ENCODE results near the gene HDAC7.
A peak's percentile ranks its signal among the peaks of the same experiment; 100 is the strongest.
"Not testable (repeated sequence)": the region's sequence is repeated elsewhere in the genome, so short reads cannot be mapped to it uniquely, and the experiment has no call there.

The HDAC7 gene

DNA sequence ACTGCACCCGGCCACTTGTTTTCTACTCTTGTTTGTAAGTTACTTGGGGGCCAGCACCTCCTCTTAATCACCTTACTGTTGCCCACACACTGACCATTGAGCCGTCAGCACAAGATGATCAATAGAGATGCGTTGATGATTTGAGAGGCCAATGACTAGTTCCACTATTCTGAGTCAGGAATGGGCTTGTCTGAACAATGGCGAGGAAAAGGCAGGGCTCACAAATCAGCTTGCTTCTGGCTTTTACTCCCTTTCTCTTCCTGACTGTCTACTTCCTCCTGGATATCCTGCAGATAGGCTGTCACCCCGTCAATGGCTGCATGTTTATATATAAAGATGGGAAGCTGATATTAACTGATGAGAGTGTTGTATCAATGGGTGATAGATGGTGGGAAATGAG lies 29.1 kb upstream of the HDAC7 start:
- no peak for DNase-seq

DNA sequence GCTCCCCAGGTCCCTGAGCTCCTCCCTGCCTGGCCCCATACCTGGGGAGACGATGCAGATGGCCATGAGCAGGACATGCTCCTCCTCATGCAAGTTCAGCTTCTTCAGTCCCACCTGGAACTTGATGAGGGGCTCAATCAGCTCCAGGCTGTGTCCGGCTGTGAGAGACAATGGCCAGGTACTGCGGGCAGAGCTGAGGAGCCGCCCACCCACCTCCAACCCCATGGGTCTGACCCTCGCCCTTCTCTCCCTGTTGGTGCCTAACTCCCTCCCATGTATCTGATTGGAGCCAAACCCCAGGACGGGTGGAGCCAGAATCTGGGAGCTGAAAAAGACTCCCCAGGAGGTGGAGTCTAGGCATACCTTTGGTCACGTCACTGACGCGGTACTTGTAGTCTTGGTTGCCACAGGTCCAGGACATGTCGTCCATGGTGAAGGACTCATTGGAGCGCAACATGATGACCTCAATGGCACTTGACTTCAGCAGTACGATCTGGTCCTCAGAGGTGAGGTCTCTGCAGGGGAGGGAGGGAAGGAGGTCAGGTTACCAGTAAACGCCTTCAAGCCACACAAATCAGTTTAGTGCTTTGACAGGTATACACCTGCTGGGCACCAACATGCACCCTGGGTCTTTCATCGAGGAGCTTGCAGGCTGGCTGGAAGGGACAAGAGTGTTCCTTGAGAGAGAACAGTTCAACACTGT lies 26.7 kb upstream of the HDAC7 start:
- DNase-seq, result no peak

DNA sequence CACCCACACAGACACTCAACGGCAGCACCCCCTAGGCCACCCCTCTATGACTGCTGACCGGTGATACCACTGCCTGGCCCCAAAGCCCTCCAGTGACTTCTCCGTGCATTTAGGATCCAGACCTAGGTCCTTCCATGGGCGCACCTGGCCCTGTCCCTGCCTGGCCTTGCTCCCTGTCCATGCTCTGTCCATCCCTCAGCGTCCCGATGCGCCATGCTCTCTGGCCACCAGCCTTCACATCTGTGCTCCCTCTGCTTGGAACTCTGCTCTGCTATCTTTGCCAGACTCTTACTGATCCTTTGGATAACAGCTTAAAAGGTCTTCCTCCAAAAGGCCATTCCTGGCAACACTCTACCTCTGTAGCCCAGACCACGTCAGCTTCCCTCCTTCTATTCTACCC lies 25.4 kb upstream of the HDAC7 start:
- DNase-seq, result no peak

DNA sequence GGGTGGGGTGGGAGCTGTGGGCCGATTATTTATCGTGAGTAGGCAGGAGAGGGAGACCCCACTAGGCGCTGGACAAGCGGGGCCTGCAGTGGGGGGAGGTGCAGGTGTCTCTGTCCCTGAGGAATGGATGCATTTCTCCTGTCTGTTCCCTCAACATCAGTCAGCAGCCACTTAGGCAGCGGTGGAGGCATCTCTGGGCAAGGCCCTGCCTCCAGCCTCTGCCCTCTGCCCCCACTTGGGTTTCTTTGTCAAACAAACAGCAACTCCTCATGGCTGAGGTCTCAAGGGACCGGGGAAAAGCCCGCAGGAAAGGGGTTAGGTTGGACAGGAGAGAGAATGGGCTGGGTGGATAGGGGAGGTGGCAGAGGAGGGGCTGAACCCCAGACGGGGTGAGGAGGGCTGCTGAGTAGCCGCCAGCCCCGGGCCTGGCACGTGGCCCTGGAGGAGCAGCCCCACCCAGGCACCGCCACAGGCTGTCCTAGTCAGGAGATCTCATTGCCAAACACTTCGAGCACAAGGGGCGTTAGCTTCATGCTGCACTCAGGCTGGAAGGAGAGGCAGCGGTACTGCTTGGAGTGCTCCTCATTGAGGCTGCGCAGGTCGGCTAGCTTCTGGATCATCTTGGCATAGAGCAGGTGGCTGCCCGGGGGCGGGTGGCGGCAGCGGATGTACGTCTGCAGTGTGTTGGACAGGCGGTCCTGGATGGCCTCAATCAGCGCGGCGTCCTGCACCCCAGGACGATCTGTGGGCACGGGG lies 24.7 kb upstream of the HDAC7 start:
- DNase-seq, result peak; percentile 85

DNA sequence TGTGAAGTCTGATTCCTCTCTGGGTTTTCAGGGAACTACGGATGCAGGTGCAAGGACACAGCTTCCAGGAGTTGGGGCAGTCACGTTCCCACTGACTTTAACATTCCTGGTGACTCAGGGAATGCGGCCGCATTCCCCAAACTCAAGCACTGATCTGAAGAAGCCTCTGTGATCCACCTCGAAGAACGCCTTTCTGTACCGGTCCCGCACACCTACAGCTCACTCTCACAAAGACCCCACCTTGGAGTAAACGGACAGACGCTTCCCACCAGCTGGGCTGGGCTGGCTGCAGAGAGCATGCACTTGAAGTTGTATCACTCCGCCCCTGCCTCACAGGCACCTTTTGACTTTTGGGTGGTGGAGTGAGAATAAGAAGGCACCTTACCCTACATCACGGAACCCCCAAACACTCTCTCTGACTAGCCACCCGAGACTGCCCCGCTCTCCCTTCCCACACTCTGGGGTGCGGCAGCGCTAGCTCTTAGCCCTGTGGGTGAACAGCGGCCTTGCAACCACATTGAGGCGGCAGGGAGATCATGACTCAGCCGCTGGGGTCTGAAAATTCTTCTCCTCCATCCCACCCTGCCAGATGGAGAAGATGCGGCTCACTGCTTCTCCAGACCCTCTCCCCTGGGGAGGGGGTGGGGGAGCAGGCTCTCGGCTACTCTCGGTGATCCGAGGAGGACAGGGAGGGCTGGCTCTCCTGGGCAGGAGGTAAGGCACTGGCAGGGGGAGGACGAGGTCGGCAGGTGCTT lies 23.7 kb upstream of the HDAC7 start:
- no peak for DNase-seq

DNA sequence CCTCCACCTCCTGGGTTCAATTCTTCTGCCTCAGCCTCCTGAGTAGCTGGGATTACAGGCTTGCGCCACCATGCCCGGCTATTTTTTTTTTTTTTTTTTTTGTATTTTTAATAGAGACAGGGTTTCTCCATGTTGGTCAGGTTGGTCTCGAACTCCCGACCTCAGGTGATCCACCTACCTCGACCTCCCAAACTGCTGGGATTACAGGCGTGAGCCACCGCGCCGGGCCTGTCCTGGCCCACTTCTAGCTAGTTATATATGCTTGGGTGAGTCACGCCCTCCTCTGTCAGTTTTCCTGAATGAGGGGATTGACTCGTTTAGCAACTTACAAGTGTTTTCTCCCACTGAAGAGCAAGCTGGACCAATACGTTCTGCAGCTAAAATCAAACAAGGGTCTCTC lies 22.8 kb upstream of the HDAC7 start:
- DNase-seq, result not testable (repeated sequence)

DNA sequence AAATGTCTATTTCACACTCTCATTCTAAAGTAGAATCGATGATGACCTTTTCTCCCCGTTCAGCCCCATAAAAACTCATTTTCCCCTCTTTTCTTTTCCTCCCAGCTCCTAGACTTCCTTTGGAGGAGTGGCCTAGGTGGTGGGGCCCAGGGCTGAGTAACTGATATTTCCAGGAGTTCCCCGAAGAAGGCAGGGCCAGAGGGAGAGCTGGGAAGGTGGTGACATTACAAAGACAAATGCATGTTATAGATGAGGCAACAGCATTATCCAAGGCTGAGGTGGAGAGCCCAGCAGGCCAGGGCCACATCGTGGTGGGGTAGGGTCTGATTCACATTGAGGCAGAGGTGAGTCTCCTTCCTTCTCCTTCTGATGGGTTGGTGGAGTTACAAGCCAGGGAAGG lies 22.2 kb upstream of the HDAC7 start:
- DNase-seq, result no peak

DNA sequence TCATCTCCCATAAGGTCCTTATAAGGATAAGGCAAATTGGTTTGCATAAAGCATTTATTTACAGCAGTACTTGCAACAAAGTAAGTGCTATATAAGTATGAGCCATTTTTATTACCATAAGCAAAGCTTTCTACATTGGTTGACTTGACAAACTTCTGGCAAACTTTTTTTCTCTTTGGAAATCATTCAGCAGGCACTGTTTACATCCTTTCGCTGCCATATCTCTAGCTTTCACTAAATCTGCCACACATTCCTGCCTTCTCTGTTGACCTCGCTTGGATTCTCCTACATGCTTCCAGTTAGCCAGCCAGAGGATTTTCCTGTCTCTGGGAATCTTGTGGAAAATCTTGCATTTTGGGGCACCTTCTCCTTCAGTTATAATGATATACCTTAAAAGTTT lies 21.8 kb upstream of the HDAC7 start:
- no peak for DNase-seq

DNA sequence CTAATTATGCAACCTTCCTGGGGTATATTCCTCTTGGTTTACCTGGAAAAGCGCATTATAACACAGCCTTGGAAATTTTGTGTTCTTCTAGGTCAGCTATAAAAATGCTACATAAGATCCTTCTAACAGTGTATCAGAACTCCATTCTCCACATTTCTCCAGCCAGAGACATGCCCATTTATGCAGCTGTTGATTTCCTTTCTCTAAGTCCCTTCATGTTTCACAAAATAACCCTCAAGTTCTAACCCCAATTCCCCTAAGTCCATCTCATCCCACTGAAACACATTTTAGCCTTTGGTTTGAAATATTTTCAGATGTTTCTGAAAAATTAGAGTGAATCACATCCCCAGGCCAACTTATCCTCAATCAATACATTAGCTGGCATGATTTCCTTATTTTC lies 20.9 kb upstream of the HDAC7 start:
- DNase-seq, result no peak

DNA sequence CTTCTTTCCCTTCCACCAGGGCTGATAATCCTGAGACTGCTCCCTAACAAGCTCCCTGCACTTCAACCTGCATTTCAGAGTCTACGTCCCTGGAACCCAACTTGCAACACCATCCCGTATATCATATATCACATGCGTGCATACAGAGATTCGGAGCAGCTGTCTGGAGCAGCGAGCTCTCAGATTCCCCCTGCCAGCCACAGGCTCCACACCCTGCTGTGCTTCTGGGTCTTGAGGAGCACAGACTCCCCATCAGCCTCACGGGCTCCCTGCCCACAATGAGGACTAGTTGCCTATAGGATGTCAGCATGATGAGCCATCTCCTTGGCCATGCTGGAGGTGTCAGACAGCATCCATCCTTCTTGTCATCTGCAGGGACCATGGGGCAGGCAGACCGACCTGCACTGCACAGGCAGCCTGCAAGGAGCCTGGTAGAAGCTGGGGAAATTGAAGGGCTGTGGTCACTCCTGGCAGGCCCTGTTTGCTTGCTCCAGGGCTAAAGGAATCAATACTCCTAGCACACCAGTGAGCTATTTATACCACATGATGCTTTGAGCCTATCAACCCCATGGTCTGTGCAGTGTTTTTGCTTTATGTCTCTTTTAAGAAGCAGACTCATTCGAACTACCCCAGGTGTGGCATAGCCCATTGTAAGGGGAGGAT lies 19.6 kb upstream of the HDAC7 start:
- DNase-seq, result no peak

DNA sequence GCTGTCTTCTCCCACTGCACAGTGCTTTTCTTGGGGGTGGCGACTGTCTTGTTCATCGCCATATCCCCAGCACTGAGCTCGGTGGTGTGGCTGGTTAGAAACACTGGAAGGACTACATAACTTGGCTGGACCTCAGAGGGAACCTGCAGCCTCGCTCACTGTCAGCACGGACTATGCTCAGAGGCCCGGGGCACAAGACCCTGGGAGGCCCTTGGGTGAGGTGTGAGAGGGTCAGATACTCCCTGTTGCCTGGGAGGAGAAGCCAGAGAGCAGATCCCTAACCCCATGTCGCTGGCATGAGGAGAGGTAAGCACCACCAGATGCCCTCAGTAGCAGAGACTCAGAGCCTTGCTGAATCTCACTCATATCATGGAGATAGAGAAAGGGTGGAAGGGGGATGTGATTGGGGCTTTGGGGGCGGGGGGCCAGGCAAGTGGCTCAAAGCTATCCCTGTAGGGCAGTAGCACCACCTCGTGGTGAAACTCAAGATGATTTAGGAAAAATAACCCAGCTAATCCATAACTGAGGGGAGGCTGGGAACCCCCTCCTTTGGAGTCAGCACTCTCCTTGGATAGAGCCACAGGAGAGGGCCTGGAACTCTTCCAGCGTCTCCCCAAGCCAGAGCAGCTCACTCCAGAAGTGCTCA lies 18.7 kb upstream of the HDAC7 start:
- peak; percentile 72 for DNase-seq

DNA sequence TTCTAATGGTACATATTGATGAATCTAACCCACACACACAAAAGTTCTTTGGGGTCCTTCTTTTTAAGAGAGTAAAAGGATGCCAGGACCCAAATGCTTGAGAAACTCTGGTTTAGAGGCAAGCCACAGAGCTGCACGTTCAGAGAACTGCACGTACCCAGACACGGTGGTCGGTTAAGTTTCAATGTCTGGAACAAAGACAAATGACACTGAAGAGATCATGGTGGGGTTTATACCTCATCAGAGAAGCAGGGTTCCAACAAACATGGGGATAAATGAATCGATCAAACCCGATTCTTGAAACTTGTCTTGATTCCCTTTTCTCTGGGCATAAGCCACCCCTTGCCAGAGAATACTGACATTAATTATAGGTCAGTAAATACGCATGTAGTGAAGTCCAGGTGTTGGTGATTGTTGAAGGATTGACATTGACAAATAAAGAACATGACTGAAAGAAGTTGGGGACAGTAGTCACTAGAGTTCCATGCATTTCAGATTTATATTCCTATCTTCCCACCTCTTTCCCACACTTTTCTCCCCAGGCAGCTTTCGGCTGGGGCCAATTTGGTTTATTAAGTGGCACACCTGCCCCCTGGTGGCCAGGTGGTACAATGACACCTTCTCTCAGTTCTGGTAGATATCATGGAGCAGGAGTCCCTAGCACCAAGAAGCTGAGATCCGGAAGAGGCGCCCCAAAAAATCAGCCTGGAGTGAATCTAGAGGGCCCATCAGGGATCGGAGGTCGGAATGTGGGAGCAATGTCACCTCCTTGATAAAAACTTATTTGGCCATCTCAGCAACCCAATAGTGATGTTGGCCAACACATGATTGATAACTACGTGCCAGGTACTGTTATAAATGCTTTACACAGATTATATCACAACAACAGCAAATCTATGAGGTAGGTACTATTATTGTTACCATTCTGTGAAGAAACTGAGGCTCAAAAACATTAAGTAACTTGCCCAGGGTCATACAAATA lies 17.8 kb upstream of the HDAC7 start:
- DNase-seq, result peak; percentile 84

DNA sequence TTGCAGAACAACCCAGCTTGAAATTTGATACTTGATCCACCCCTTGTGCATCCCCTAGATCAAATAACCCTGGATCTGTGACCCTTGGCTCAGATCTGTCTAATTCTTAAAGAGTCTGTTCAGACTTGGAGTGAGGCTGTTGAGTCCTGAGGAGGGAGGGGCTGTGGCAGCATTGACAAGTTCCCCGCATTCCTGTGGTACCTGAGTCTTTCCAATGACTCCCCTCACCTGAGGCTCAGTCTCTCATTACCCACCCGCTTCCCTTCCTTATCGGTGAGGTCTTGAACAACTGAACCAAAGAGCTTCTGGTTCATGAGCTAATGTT lies 16.1 kb upstream of the HDAC7 start:
- no peak for DNase-seq

DNA sequence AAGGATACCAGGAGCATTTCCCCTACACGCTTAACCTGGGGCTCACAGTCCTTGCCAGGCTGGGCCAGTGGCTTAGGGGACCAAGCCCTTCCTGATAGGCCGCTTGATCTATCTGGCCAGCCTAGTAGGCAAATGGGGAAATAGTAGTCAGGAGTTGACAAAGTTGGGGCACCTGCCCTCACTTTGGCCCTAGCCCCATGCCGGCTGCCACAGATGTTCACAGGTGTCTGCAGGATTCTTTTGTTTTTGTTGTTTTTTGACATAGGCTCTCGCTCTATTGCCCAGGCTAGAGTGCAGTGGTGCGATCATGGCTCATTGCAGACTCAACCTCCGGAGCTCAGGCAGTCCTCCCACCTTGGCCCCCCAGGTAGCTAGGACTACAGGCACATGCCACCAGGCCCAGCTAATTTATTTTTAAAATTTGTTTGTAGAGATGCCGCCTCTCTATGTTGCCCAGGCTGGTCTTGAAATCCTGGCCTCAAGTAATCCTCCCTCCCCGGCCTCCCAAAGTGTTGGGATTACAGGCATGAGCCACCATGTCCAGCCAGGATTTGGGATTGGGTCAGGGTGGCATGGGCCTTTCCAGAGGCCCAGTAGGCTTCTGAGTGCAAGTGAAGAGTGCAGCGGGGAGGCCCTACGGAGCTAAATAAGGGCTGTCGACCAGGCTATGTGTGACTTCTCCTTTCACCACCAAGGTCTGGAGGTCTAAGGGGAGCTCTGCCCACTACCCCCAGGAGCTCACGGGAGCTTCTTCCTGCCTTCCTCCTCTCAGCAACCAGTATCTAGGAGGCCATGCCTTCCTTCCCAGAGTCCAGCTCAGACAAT lies 15.5 kb upstream of the HDAC7 start:
- DNase-seq, result no peak

DNA sequence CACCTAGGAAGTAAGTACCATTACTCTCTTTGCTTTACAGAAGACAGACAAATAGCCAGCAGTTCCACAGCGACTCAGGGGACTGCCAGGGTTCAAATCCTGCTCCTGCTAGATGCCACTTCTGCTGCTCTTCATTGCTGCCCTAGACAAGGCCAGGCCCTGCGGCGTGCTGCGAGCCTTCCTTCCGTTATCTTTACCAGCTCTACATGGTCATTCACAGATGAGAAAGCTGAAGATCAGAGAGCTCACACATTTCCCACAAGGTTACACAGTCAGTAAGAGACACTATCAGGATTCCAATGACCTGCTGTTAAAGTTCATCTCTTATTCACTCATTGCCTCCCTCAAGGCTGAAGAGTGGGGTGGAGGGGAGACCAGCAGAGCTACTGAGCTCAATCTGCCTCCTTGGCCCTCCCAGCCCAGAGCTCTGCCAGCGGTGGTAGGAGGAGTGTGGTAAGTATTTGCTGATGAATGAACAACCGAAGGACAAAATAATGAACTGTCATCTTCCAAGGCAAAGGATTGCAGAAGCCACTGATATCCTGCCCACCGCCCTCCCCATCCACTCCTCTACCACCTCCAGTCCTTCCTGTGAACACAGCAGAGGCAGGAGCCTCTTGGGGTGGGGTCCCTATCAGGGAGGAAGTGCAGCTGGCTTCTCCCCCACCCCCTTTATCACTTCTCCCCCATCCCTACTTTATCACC lies 14.6 kb upstream of the HDAC7 start:
- peak; percentile 90 for DNase-seq

DNA sequence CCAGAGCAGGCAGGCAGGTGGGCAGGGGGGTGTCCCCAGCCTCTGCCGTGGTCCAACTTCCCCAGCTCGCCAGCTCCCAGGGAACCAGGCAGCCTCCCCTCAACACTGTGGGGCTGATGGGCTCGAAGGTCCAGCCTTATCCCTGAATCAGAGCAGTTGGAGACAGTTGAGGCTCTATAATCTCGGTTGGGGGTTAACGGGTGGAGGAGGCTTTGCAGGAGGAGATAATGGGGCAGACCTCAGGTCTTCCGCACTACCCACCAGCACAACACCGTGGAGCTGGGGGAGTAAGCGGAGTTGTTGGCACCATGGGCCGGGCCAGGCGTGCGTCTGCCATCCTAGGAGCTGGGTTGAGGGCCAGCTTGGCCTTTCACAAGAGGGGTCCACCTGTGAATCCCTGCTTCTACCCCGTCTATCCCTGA lies 13.9 kb upstream of the HDAC7 start:
- DNase-seq, result peak; percentile 89

DNA sequence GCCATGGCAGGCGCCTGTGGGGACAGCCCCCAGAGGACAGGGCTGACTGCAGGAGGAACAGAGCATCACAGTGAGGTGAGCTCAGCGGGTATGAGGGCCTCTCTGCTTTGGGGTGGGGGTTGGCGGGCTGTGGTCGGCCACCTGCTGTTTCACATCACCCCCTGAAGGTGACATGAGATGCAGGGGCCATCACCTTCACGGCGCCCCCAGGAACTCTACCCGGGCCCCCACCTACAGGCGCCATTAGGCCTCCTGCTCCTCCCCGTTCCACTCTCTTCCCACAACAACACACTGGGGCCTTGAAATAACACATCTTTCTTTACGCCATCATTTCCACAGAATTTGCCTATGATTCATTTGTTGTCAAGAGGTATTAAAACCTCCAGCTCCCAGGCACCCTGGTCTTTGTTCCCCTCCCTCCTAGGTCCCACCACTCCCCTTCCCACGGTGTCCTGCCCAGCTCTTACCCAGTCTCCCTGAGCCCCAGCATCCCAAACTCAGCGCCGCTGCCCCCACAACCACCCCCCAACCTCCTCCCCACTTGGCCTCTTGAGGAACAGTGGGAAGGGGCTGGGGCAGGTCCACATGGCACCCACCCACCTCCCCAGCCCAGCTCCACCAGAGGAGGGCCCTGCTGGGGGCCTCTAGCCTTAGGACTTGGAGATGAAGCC lies 12.7 kb upstream of the HDAC7 start:
- no peak for DNase-seq

DNA sequence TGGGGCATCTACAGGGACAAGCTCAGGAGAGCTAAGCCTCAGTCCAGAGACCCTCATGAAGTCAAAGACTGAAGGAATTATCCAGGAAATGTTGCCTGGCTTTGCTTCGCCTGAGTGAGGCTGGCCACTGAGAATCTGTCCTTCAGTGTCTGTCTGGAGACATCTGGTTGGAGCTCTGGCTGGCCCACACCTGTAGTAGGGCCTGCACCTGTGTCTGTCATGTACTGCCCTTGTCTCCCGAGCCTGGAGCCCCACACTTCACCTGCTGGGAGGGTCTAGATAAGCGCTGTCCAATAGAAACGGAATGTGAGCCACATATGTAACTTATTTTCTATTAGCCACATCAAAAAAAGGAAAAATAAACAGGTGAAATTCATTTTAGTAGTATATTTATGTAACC lies 9.9 kb upstream of the HDAC7 start:
- DNase-seq, result peak; percentile 48

DNA sequence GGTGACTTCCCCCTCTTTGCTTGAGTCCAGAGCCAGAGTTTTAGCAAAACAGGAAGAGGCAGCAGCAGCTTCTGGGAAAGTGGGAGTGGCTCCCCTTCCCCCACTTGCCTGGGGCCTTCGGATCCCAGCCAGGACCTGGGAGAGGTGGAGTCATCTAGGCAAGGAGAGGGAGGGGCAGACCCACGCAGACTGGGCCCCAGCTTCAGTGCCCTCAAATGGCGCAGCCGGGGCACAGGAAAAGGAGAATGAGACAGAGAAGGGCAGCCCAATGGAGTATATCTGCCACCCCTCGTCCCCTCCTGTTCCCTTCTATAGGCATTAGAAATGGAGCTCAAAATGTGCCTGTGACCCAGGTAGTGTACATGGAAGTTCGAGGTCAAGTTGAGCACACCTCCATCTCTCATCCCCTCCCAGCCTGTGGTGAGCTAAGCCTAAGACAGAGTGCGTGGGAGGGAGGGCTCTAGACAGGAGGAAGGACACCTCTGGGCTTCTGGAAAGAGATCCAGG lies 9.3 kb upstream of the HDAC7 start:
- peak; percentile 90 for DNase-seq

Measured in hematopoietic multipotent progenitor cell treated with erythropoietin and hydrocortisone succinate and interleukin-3 and kit ligand, for 8 days (in vitro differentiated cells).